Breast epithelium (tissue), 4 donors: ENCODE data around the gene U2AF2. TPM values are rescaled to one million over a fixed set of nuclear protein-coding genes. Genes with fewer than 3 reads are reported as not detected.

Source experiments
- DNase-seq, 2 donors: peaks; one replicate each; pipeline ENCODE4 v3.0.0-alpha.2; 2019; ENCODE audit warnings: low spot score in 2 of 2
- H3K27ac ChIP-seq, 2 donors: fragments of 200-600 bp; sonication (generic) in 1 of 2; one replicate each; pipeline ENCODE4 v1.5.1; 2016 to 2019; ENCODE audit warnings: mild to moderate bottlenecking in 1 of 2
- H3K27me3 ChIP-seq, 2 donors: fragments of 200-600 bp; sonication (generic) in 1 of 2; one replicate each; pipeline versions ENCODE4 v1.5.1 to v1.6.0; 2017 to 2019; ENCODE audit warnings: control low read depth in 1 of 2, mild to moderate bottlenecking in 1 of 2
- H3K36me3 ChIP-seq: fragments of 200-600 bp; one replicate; pipeline ENCODE4 v1.5.1; 2019
- H3K4me1 ChIP-seq, 2 donors: fragments of 200-600 bp; sonication (generic); one replicate each; pipeline ENCODE4 v1.5.1; 2016 to 2019; ENCODE audit warnings: control low read depth in 1 of 2
- H3K4me3 ChIP-seq, 3 donors: fragments of 200-600 bp; sonication (generic); 1 replicate in 2 of 3; 2 replicates in 1 of 3; pipeline ENCODE4 v1.5.1; 2016 to 2019; ENCODE audit warnings: mild to moderate bottlenecking in 3 of 3, moderate library complexity in 2 of 3
- H3K9me3 ChIP-seq, 2 donors: fragments of 200-600 bp; sonication (generic) in 1 of 2; one replicate each; pipeline ENCODE4 v1.5.1; 2016 to 2019; ENCODE audit warnings: control low read depth in 1 of 2
- POLR2A ChIP-seq: fragments of 450-650 bp; IDR thresholded peaks from one replicate; pipeline ENCODE4 v1.6.1; 2016; ENCODE audit warnings: antibody characterized with exemption, mild to moderate bottlenecking, moderate library complexity
- POLR2AphosphoS5 ChIP-seq, 3 donors: sonication (generic); formaldehyde crosslinking; IDR thresholded peaks; one replicate each; pipeline ENCODE4 v1.6.1; 2017; ENCODE audit warnings: antibody characterized with exemption in 3 of 3
- intact Hi-C: fragments of 100-400 bp; cut with DNase I; formaldehyde crosslinking; loops from one replicate; pipeline ENCODE4 v1.15.1; 2023; ENCODE audit warnings: low total_unique reads
- total RNA-seq, 3 donors: library from RNA; depleted of rRNA; stranded (reverse); fragments of >200 nt; gene quantifications; one replicate each; pipeline ENCODE4 v1.1.0, GENCODE V29; 2016
- TF ChIP-seq, protein P1 (sequence below), 3 donors: fragments of 450-650 bp; IDR thresholded peaks; one replicate each; pipeline ENCODE4 v1.5.1; 2016 to 2017; ENCODE audit warnings: antibody characterized with exemption in 3 of 3, mild to moderate bottlenecking in 3 of 3, moderate library complexity in 3 of 3

Gene U2AF2
- total RNA-seq, 3 donors from 2014 or later = 82.5 to 93.4 (median 85.3) TPM

DNA sequence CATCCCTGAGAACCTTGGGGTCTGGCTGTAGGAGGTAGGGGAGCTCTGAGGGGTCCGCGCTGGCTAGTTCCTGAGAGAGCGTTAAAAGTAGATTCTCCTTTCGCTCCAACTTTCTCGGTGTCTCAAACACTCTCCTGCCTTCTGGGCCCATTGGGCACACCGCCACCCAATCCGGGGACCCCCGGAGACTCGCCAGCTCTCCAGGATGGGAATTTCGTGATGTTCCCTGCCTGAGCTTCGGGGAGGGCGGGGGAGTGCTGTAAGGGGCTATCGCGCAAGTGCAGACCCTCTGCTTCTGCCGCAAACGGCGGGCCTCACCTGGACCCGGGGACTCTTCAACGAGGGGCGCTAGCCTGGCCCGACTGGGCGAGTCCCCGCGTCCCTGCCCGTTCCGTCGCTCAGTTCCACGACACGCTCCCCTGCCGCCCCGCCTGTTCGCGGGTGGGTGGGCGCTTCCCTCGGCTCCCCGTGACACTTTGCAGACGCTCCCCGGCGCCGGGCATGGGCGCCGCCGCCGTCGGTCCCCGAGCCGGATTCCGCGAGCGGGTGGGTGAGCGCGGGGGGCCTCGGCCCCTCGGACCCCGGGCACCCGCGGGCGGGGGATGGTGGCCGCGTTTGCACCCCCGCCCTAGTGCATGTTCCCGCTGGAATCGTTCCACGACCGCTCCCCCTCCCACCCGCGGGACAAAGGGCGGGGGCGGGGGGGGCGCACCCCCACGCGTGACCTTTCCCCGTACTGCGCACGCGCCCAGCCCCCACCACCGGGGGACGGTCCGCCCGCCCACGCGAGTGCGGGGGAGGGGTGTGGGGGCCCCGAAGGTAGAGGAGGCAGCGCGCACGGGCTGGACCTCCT, 6.9 kb upstream of the U2AF2 start, which contains the start of gene CCDC106:
TSS of gene CCDC106 (plus strand) at position 481 of the 853 bp plus-strand sequence. CDS start 835 bp downstream, outside the sequence.
- Histone ChIP-seq H3K4me1 (peaks cover 9 to 11% of the 10 kb centered on the region in 2 donors), H3K4me3 (peak within 1 kb of the TSS; percentile 88 to 98 (median 96)), H3K9me3 (no peaks in the 10 kb centered on the region), H3K27ac (peak within 1 kb of the TSS; percentile 86 to 92), H3K36me3 (no peaks in the 10 kb centered on the region), H3K27me3 (no peaks in the 10 kb centered on the region)
- no peak for DNase-seq
- intact Hi-C loops = no loop called here
- no peak for TF ChIP-seq POLR2A
- TF ChIP-seq, protein P1, sequence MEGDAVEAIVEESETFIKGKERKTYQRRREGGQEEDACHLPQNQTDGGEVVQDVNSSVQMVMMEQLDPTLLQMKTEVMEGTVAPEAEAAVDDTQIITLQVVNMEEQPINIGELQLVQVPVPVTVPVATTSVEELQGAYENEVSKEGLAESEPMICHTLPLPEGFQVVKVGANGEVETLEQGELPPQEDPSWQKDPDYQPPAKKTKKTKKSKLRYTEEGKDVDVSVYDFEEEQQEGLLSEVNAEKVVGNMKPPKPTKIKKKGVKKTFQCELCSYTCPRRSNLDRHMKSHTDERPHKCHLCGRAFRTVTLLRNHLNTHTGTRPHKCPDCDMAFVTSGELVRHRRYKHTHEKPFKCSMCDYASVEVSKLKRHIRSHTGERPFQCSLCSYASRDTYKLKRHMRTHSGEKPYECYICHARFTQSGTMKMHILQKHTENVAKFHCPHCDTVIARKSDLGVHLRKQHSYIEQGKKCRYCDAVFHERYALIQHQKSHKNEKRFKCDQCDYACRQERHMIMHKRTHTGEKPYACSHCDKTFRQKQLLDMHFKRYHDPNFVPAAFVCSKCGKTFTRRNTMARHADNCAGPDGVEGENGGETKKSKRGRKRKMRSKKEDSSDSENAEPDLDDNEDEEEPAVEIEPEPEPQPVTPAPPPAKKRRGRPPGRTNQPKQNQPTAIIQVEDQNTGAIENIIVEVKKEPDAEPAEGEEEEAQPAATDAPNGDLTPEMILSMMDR (IDR thresholded peaks at IDR 0.05) = no peak
- no peak for TF ChIP-seq POLR2AphosphoS5 (IDR thresholded peaks at IDR 0.05)

DNA sequence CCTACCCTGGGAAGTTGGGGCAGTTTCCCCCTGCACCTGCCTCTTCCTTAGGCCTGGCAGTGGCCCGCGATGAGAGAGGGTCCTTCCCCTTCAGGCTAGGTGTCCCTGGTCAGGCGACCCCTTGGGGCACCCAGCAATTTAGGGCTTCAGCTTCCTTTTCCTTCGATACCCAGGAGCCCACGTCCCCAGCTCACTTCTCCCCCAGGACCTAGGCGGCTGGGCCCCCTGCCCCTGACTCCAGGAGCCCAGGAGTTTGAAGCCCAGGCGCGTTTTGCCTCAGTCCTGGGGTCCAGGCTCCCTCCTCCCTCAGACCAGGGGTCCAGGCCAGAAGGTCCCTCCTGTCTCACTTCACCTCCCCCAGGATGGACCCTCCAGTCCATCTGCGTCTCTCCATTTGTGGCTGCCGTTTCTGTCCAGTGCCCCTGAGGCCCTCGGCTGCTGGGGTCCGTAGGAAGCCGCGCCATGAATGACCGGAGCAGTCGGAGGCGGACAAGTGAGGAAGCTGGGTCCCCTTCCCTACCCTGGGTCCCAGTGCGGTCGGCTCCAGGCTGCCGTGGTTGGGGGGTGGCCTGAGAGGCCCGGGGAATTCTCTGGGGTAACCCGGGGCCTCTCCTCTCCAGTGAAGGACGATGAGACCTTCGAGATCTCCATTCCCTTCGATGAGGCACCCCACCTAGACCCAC, 6.1 kb upstream of the U2AF2 start:
- no peaks in the 10 kb centered on the region for H3K9me3 ChIP-seq
- DNase-seq = no peak
- intact Hi-C loops = no loop called here
- peaks cover 9 to 11% of the 10 kb centered on the region in 2 donors for H3K4me1 ChIP-seq
- H3K27ac ChIP-seq = peak overlapping the region; percentile 86 to 92
- peak overlapping the region; percentile 88 to 98 (median 96) for H3K4me3 ChIP-seq
- TF ChIP-seq, protein P1 (IDR thresholded peaks at IDR 0.05) = no peak
- TF ChIP-seq POLR2AphosphoS5 (IDR thresholded peaks at IDR 0.05) (no peak), POLR2A (no peak)
- H3K36me3 ChIP-seq = no peaks in the 10 kb centered on the region
- H3K27me3 ChIP-seq = no peaks in the 10 kb centered on the region

DNA sequence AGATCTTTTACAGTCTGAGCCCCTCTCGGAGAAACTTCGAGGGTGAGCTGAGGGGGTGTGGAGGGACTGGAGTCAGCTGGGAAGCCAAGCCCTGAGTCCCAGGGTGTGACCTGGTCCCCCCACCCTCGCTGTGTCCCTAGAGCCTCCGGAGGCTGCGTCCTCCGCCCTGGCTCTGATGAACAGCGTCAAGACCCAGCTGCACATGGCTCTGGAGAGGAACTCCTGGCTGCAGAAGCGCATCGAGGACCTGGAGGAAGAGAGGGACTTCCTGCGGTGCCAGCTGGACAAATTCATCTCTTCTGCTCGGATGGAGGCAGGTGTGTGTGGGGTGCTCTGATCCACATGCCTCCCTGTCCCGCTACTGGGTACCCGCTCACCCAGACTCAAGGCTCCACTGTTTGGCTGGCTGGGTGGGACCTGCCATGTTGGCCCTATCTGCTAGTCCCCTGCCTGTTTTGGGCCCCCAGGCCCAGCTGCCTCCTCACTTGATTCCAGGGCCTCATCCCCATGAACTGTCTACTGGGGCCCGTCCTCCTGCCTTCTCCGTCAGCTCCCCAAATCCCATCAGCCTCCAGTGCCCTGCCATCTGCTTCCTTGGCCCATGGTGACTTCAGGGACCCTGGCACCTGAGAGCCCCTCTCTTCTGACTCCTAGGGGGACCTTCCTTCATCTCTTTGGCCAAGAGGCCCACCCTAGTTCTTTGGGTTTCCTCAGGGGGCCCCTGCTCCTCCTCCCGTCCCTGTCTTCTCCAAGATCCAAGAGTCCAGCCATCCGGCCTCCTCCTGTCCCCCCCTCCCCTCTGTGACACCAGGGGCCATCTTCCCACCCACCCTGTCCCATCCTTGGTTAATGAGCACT, 5.3 kb upstream of the U2AF2 start:
- peak overlapping the region; percentile 88 to 98 (median 96) for H3K4me3 ChIP-seq
- peaks cover 3 to 7% of the 10 kb centered on the region in 2 donors for H3K4me1 ChIP-seq
- no peak for DNase-seq
- no peaks in the 10 kb centered on the region for H3K27me3 ChIP-seq
- H3K9me3 ChIP-seq = no peaks in the 10 kb centered on the region
- H3K27ac ChIP-seq = peak overlapping the region; percentile 86 to 92
- TF ChIP-seq, protein P1 (IDR thresholded peaks at IDR 0.05) = no peak
- no peak for TF ChIP-seq POLR2AphosphoS5 (IDR thresholded peaks at IDR 0.05)
- no peaks in the 10 kb centered on the region for H3K36me3 ChIP-seq
- intact Hi-C loops = no loop called here

DNA sequence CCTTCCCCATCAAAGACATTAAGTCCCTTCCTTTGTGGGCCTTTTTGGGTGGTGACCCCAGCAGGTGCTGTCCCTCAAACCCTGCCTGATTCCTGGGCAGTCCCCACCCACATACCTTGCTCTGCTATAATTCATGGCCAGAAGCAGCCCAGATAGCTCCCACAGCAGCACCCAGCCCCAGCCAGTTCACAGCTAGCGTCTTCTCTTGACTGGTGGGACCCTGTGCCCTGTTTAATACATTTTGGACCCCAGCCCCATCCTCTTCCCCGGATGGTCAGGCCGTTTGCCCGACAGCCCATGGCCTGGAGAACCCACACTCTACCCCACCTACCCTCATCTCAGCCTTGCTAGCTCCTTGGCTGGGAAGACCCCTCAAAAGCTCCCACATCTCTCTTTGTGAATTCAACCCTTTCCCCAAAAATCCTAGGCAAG, 4.7 kb upstream of the U2AF2 start:
- Histone ChIP-seq H3K4me1 (peaks cover 0 to 4% of the 10 kb centered on the region in 2 donors), H3K27ac (no peak overlapping the region), H3K4me3 (no peak overlapping the region), H3K27me3 (no peaks in the 10 kb centered on the region), H3K9me3 (no peaks in the 10 kb centered on the region), H3K36me3 (no peaks in the 10 kb centered on the region)
- intact Hi-C loops = no loop called here
- no peak for TF ChIP-seq POLR2A
- TF ChIP-seq, protein P1 (IDR thresholded peaks at IDR 0.05) = no peak
- TF ChIP-seq POLR2AphosphoS5 (IDR thresholded peaks at IDR 0.05) = no peak
- DNase-seq = no peak
